Stimulated activated CD4-positive, alpha-beta T cell treated with anti-CD3 and anti-CD28 coated beads, Interleukin-12 subunit alpha, Interleukin-12 subunit beta, amount 100 ng/mL, for 4 hours (primary cell): ENCODE results near the gene UMAD1.
"Not testable (repeated sequence)": the region's sequence is repeated elsewhere in the genome, so short reads cannot be mapped to it uniquely, and the experiment has no call there.

Experiments used
- DNase-seq: peaks from one replicate; pipeline ENCODE4 v3.0.0-alpha.2; 2020

The UMAD1 gene

DNA sequence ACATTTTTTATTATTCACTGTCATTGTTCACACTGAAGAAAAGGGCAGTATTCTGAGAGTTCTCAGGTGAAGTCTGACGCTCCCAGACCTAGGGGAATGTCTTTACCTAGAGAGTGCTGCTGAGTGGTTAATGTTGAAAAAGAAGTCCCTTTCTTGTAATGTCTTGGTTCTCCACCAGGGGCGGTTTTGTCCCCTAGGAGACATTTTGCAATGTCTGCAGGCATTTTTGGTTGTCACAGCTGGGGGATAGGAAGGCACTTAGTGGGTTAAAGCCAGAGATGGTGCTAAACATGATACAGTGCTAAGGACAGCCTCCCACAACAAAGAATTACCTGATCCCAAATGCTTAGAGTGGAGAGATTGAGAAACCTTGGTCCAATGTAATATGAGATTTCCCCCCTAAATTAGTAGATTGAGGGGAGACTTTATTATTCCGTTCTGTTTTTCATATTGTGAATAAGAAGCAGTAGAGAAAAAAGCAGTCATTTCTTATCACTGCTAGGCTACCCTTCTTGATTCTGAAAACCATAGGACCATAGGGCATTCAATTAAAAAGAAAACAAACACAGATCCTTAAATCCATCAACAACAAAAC lies 13.1 kb downstream of the UMAD1 start:
- DNase-seq, result no peak

DNA sequence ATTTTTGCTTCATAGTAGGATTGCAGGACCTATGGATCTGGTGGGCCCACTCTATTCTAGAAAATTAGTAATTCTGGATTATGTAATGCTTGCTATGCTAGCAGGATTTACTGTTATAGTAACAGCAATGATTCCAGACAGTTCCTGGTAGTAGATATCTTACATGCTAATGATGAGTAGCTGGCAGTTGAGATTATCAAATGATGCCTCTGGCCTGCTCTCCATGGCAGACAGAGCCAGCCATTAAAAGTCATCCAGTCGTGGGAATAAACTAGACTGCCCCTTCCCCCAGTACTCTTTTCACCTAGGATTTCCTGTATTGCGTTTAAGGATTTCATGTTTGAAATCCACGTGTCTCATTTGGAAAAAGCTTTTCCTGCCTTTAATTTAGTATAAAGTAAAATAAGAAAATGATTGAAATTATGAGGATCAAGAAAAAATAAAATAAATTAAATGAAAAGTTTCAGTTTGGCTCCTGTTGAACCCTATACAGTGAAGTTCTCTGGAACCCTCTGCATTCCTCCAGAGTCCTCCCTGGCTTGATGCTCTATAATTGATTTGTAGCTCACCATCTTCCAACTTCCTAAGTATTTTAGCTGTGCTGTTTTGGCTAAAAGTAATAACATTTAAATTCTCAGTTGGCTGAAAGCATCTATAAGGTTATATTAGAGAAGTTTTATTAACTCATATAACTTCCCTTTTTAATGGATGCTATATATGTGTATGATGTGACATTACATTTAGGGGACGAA lies 14.6 kb downstream of the UMAD1 start:
- DNase-seq, result no peak

DNA sequence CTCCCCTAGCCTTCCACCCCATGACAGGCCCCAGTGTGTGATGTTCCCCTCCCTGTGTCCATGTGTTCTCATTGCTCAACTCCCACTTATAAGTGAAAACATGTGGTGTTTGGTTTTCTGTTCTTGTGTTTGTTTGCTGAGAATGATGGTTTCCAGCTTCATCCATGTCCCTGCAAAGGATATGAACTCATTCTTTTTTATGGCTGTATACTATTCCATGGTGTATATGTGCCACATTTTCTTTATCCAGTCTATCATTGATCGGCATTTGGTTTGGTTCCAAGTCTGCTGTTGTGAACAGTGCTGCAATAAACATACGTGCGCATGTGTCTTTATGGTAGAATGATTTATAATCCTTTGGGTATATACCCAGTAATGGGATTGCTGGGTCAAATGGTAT lies 15.9 kb downstream of the UMAD1 start:
- DNase-seq, result not testable (repeated sequence)

DNA sequence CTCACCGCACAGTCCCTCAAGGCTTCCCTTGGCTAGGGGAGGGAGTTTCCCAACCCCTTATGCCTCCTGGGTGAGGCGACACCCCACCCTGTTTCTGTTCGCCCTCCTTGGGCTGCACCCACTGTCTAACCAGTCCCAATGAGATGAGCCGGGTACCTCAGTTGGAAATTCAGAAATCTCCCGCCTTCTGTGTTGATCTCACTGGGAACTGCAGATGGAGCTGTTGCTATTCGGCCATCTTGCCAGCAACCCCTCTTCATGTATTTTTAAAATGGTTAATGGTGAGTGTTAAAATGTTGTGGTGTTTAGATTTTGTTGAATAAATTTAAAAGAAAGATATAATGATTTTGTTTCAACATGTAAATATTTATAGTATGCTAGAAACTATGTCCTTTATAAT lies 22.0 kb downstream of the UMAD1 start:
- no peak for DNase-seq

DNA sequence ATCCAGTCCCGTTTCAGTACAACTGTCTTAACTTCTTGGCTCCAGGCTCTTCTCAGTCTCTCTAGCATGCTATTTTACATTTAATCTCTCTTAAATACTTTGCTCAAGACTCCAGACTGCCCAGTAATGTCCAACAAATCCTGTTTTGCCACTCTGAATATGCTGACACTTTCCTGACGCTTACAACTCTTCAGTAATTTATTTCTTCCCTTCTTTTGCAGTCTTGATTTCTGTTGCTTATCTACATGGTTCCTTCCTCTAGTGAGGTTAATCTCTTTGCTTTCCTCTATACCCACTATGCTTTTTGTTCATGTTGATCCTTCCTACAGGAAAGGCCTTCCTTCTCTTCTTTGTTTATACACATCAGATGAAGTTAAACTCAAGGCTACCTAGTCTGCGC lies 23.7 kb downstream of the UMAD1 start:
- DNase-seq, result no peak

DNA sequence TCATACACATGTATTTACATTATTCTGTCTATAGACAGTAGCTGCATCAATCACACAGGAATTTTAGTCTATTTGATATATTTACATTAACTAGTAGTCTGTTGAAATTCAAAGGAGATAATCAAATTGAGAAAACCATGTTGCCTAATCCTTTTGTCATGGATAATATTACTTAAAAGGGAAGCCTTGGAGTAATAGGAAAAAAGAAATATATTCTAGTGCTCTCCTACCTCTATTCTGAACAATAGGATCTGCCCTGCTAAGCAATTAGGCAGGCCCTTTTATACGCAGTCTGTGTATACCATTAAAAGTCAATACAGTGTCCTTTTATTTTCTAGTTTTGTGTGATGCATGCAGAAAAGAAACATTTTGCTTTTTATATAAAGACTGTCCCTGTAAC lies 24.5 kb downstream of the UMAD1 start:
- no peak for DNase-seq

DNA sequence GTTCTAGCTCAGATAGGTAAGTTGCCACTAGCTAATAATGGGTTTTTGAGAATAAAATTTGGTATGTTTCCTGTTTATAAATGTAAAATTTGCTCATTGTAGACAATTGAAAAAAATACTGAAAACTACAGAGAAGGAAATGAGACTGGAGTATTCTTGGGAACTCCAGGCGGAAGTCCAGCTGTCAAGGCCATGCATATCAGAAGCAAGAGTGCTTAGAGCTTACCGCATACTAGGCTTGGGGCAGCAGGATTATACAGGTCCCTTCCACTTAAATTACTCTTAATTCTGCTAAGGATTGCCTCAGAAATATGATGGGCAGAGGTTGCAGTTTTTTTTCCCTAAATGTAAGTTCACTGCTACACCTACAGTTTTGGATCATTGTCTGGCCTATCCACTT lies 26.6 kb downstream of the UMAD1 start:
- no peak for DNase-seq

DNA sequence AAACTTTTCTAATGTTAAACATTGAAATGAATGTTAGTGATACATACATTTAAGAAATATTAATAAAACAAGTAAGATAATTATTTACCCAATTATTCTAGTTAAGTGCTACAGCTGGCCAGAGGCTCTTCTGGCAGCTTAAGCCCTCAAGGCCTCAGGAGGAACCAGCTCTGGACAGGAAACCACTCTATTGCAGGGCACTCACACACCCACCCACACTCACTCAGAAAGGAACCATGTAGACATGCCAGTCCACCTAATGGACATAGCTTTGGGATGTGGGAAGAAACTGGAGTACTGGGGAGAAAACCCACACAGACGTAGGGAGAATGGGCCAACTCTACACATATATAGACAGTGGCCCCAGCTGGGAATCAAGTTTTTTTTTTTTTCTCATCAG lies 28.2 kb downstream of the UMAD1 start:
- no peak for DNase-seq

DNA sequence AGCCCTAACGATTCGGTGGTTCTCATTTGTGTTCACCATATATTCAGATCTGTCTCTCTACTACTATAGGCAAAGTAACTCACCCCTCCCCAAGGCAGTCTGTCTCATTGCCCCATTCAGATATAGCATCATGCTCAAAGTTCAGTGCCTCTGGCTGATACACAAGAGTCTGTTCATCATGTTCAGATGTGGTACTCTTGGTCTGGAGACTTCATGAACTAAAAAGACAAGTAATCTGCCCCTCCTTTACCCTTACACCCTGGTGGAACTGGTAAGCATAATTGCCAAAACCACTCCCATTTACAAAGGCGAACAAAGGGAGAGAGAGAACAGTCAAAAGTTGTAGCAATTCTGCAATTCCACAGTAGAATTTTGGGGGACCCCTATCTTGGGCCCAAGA lies 29.9 kb downstream of the UMAD1 start:
- no peak for DNase-seq

DNA sequence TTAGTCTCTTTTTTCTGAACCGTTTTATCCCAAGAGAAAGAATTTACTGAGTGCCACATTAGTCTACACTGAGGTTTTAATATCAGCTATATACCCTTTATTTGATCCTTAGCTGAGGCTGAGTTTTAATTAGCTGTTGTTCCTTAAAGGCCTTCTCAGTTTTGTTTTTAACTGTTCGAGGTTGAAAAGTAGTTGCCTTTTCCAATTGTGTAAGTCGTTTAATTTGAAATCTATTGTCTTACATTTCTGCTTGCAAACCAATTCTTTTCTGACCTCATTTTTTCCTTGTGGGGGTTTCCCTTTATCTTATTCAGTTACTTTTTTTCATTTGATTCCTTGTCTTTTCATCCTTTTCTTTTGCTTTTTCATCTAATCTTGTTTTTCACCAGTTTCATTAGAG lies 30.8 kb downstream of the UMAD1 start:
- no peak for DNase-seq

DNA sequence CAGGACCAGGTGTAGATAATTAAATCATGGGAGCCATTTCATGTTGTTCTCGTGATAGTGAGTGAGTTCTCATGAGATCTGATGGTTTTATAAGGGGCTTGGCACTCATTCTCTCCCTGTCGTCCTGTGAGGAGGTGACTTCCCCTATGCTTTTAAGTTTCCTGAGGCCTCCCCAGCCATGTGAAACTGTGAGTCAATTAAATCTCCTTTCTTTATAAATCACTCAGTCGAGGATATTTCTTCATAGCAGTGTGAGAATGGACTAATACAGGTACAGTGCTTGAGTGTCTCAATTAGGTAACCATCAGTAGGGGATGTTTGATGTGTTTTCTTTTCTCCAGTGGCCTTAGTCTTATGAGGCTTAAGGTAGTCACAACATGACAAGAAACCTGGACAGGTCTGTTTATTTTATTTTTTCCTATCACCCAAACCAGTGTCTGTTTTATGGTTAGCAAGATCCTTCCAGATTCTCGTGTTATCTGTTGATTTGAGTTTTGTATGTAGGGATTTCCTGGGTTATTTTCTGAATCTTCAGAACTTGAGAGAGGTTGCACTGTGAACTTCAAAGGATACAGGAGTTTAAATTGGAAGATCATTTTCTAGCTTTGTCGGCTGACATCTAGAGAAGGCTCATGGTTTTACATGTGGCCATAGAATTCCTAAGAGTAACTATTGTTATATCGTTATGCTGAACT lies 32.1 kb downstream of the UMAD1 start:
- no peak for DNase-seq

DNA sequence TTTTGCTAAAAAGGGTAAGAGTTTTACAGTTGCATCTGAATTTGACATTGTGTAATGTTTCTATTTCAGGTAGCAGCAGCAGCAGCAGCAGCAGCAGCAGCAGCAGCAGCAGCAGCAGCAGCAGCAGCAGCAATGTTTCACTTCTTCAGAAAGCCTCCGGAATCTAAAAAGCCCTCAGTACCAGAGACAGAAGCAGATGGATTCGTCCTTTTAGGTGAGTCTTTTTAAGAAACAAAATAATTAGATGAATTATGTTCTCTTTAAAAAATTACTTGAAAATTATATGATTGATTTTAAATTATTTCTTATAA lies 32.6 kb downstream of the UMAD1 start:
- DNase-seq, result no peak

DNA sequence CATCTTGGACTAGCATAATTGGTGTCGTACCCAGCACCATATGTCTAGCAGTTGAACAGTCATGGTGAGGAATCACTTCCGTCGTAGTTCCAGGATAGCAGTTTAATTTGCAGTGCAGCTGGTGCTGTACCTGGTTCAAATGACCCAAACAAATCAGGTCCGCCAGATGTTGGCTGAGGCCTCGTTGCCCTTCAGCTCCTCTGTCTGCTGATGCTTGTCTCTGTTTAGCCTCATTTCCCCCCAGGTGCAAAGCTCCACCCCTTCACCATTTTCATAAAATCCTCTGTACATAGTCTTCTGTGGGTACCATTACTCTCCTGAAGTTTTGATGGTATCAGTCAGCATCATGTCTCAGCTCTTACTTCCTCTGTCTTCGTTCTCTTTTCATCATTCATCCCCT lies 35.1 kb downstream of the UMAD1 start:
- DNase-seq, result no peak

DNA sequence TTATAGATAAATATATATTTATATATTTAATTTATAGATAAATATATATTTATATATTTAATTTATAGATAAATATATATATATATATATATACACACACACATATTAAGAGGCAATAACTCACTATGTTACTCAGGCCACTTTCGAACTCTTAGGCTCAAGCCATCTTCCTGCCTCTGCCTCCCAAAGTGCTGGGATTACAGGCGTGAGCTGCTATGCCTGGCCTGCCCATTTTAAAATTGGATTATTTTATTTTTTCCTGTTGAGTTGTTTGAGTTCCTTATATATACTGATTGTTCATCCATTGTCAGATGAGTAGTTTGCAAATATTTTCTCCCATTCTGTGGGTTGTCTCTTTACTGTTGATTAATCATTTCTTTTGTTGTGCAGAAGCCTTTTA lies 39.1 kb downstream of the UMAD1 start:
- not testable (repeated sequence) for DNase-seq

DNA sequence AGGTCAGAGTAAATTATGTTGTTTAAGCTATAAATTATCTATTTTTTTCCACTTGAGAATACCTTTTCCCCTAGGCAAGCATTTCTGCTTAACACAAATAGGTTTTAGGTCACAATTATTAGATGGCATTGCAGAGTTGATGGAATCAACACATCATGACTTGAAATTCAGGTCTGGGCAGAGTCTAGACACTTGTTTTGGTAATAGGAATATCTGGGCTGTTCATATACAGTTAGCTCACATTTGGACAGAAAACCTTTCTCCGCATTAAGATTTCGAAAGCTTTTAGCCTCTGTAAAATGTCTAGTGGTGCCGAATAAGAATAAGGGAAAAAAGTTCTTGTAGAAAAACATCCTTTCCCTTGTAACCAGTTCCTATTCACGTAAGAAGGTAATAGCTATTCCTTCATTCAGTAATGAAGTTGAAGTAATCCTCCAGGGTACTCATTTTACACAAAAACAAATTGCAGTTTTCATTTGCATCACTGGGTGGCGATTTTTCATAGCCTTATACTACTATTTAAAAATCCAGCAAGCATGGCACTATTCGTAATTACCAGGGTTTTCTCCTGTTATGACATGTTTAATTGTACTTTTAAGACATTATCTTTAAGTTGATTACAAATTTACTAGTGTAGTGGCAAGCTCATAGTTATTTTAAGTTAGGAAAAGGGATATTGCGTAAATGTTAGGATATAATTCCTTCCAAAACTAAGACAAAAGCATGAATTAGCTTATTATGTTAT lies 40.8 kb downstream of the UMAD1 start:
- no peak for DNase-seq

DNA sequence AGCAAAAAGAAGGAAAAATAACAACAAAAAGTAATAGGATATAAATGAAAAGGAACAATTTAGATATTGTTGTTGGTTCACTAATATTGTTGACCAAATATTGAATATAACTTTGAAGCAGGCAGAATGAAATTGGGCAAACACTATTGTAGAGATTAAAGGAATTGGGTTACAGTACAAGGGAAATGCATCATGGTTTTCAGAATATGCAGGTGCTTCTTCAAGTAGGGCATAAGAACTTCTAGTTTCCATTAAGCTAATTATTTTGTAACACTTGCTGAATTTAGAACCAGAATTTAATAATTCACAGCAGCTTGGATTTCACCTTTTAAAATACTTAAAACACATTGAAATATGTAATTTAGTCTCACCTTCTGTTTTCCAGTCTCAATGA lies 41.4 kb downstream of the UMAD1 start:
- no peak for DNase-seq

DNA sequence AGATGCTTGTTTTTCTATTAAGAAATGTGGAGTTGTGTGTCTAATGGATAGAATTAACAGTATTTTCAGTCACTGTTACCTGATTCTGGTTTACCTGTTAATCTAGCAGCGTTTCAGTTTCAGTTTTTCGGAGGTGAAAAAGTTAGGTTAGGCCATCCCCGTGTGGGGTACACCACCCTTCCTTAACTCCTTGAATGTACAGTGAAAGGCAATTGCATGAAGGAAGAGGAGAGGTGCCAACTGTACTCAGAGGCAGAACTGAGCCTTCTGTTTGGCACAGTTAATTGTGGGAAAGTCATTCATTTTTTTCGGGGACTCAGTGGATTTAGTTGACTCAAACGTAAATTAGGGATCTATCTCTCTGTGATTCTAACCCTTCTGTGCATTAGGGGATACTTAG lies 42.3 kb downstream of the UMAD1 start:
- DNase-seq, result no peak

DNA sequence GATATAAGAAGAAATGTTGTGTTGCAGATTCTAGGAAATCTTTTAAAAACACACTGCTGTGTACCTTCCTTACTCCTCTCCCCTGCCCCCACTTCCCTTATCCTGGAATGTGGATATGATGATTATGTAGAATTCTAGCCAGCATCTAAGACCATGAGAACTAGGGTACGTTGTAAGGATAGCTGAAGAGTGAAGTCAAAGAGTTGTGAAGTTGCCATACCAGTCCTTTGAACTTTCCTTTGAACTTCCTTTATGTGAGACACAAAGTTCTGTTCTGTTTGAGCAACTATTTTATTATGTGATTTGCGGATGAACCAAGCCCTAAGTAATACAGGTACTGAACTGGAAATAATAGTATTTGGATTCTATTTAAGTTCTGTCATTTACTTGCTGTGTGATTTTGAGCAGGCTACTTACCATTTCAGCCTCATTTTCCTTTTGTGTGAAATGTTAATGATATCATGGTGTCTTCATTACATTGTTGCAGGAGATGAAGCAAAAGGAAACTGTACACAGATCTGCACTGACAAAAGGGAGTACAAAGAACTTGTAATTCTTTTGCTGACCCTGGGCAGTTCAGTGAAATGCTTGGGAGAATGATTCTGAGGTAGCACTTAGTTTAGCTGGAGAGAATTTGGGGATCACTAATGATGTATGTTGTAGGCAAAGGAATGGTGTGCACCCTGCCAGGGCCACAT lies 46.4 kb downstream of the UMAD1 start:
- no peak for DNase-seq

DNA sequence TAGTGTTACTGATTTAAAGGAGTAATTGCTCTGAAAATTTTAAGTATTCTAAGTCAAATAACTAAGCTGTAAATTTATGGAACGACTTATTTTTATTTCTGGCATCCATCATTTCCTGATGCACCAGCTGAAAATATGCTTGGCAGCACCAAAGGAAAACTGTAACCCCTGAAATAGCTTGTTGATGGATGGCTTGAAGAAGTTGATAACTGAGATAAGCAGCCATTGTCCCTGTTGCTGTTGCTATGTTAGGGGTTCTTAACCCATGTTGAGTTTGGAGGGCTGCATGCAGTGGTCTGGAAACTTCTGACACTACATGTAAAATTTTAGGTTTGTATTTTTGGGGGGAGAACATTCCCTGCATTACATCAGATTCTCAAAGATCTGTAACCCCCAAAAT lies 47.2 kb downstream of the UMAD1 start:
- DNase-seq, result no peak

DNA sequence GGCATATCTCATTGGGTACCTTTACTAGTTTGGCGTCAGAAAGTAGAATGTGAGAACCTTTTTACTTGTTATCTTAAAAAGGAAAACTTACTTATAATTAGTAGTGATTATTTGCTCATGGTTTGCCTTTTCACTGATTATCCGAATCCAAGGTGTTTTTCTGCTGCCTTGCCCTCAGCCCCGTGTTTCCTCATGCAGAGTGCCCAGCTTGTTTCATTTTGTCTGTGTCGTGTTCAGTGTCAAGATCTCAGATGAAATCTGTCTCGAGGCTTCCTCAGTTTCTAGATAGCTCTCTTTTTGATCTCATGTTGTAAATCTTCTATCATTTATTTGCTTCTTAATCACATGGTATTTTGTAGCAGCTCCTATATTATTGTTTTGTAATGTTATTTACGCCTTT lies 47.8 kb downstream of the UMAD1 start:
- no peak for DNase-seq

DNA sequence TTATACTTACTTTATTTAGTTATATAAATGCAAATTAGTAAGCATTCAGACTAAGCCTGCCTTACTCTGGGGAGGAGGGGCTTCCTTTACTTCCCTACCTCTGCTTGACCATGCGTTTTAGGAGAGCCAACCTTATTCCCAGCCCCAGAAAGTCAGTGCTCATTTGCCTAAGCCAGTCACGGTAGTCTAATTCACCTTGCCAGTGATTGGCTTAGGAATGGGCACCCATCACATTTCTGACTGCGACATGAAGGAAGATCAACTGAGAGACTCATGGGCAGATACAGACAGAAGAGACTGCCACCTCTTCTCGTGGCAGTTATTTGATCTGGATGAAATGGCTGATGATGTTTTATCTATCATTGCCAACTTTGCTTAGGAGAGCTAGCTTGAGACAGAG lies 48.4 kb downstream of the UMAD1 start:
- no peak for DNase-seq

DNA sequence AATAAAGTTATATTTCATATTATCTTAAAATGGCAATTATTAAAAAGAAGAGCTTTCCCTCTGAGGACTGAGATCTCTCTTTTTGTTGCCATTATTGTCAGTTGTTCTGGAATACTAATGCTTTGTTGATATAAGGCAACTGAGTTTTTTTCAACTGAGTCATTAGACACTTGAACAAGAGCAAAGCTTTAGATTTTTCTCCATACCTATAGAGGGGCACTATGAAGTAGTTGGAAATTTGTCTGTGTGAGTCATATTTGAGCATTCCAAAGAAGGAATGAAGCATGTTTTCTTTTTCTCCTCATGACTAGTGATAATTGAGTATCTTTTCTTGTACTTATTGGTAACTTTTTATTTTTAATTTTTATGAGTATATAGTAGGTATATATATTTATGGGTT lies 53.3 kb downstream of the UMAD1 start:
- DNase-seq, result no peak

DNA sequence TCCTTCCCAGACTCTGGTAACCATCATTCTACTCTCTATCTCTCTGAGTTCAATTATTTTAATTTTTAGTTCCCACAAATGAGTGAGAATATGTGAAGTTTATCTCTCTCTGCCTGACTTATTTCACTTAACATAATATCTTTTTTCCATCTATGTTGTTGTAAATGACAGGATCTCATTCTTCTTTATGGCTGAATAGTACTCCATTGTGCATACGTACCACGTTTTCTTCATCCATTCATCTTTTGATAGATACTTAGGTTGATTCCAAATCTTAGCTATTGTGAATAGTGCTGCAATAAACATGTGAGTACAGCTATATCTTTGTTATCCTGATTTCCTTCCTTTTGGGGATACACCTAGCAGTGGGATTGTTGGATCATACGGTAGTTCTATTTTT lies 54.0 kb downstream of the UMAD1 start:
- DNase-seq, result no peak
